Osteocyte (in vitro differentiated cells): Measurements from ENCODE around the gene C5. TPM values are rescaled to one million over a fixed set of nuclear protein-coding genes. Genes with fewer than 3 reads are reported as not detected.
A peak's percentile ranks its signal among the peaks of the same experiment; 100 is the strongest.
"Not testable (repeated sequence)": the region's sequence is repeated elsewhere in the genome, so short reads cannot be mapped to it uniquely, and the experiment has no call there.

Source experiments
- DNase-seq: peaks from one replicate; pipeline ENCODE4 v3.0.0; 2021; ENCODE audit warnings: mixed read lengths; ENCODE audit not compliant: unreplicated experiment; ENCODE audit errors: extremely low spot score
- H3K27ac Mint-ChIP-seq: one replicate; pipeline ENCODE4 v1.8.0; 2021; ENCODE audit warnings: mild to moderate bottlenecking, mixed read lengths; ENCODE audit not compliant: unreplicated experiment
- H3K27me3 Mint-ChIP-seq: one replicate; pipeline ENCODE4 v1.8.0; 2021; ENCODE audit warnings: mixed read lengths; ENCODE audit not compliant: unreplicated experiment
- H3K36me3 Mint-ChIP-seq: one replicate; pipeline ENCODE4 v1.8.0; 2021; ENCODE audit warnings: mixed read lengths; ENCODE audit not compliant: unreplicated experiment
- H3K4me1 Mint-ChIP-seq: one replicate; pipeline ENCODE4 v1.8.0; 2021; ENCODE audit warnings: mixed read lengths; ENCODE audit not compliant: unreplicated experiment
- H3K4me3 Mint-ChIP-seq: one replicate; pipeline ENCODE4 v1.8.0; 2021; ENCODE audit warnings: mild to moderate bottlenecking, moderate library complexity, mixed read lengths; ENCODE audit not compliant: unreplicated experiment
- H3K9me3 Mint-ChIP-seq: one replicate; pipeline ENCODE4 v1.8.0; 2021; ENCODE audit warnings: mixed read lengths; ENCODE audit not compliant: unreplicated experiment
- CTCF ChIP-seq: fragments of 200-600 bp; sonication (generic); IDR thresholded peaks from 2 replicates; pipeline ENCODE4 v1.5.0; 2021; ENCODE audit warnings: antibody characterized with exemption, mild to moderate bottlenecking, moderate library complexity
- total RNA-seq: library from RNA; stranded (reverse); gene quantifications from 2 replicates; pipeline ENCODE4 v1.2.1, GENCODE V29; 2021

C5 gene
- total RNA-seq, 1 donor from 2014 or later: 6.3 TPM

GRCh38 chr9:121029469-121029868, 20.6 kb downstream of the C5 start:
- no peak for DNase-seq
- Mint-ChIP-seq H3K27me3 (no peaks in the 10 kb centered on the region), H3K9me3 (no peaks in the 10 kb centered on the region), H3K4me3 (no peak overlapping the region), H3K4me1 (peaks cover 5% of the 10 kb centered on the region), H3K27ac (no peak overlapping the region), H3K36me3 (peaks cover 9% of the 10 kb centered on the region)
- no peak for TF ChIP-seq CTCF

- not testable (repeated sequence) for H3K27me3 Mint-ChIP-seq, H3K4me1 Mint-ChIP-seq, H3K27ac Mint-ChIP-seq, H3K4me3 Mint-ChIP-seq, DNase-seq, H3K9me3 Mint-ChIP-seq, H3K36me3 Mint-ChIP-seq
Observed at GRCh38 chr9:121028285-121028684, 21.8 kb downstream of the C5 start.

- Mint-ChIP-seq H3K4me1 (peaks cover 5% of the 10 kb centered on the region), H3K27me3 (no peaks in the 10 kb centered on the region), H3K4me3 (no peak overlapping the region), H3K9me3 (no peaks in the 10 kb centered on the region), H3K36me3 (peaks cover 5% of the 10 kb centered on the region), H3K27ac (peak overlapping the region; percentile 16)
- no peak for TF ChIP-seq CTCF
- DNase-seq: no peak
Observed at GRCh38 chr9:121026768-121027167, 23.3 kb downstream of the C5 start.

- DNase-seq: no peak
- Mint-ChIP-seq H3K9me3 (no peaks in the 10 kb centered on the region), H3K4me1 (peaks cover 5% of the 10 kb centered on the region), H3K27me3 (no peaks in the 10 kb centered on the region), H3K4me3 (no peak overlapping the region), H3K36me3 (peaks cover 5% of the 10 kb centered on the region), H3K27ac (peak overlapping the region; percentile 16)
- TF ChIP-seq CTCF: no peak
Observed at GRCh38 chr9:121026260-121026691, 23.8 kb downstream of the C5 start.

- DNase-seq: no peak
- H3K36me3 Mint-ChIP-seq: peaks cover 7% of the 10 kb centered on the region
- H3K9me3 Mint-ChIP-seq: no peaks in the 10 kb centered on the region
- no peak for TF ChIP-seq CTCF
- no peak overlapping the region for H3K27ac Mint-ChIP-seq
- H3K4me1 Mint-ChIP-seq: peaks cover 5% of the 10 kb centered on the region
- H3K27me3 Mint-ChIP-seq: no peaks in the 10 kb centered on the region
- no peak overlapping the region for H3K4me3 Mint-ChIP-seq
Observed at GRCh38 chr9:121024237-121024636, 25.8 kb downstream of the C5 start.

- no peak for DNase-seq
- H3K27ac Mint-ChIP-seq: no peak overlapping the region
- no peak overlapping the region for H3K4me3 Mint-ChIP-seq
- no peaks in the 10 kb centered on the region for H3K27me3 Mint-ChIP-seq
- H3K9me3 Mint-ChIP-seq: no peaks in the 10 kb centered on the region
- H3K4me1 Mint-ChIP-seq: peaks cover 5% of the 10 kb centered on the region
- TF ChIP-seq CTCF: peak; percentile 32
- peaks cover 8% of the 10 kb centered on the region for H3K36me3 Mint-ChIP-seq
Observed at GRCh38 chr9:121023064-121023463, 27.0 kb downstream of the C5 start.
